Activated CD8-positive, alpha-beta memory T cell treated with anti-CD3 and anti-CD28 coated beads, Interleukin-2, amount 50 U/mL, for 24 hours (primary cell): ENCODE measurements around the gene C1orf210.

Source experiments
- DNase-seq: peaks from one replicate; pipeline ENCODE4 v3.0.0-alpha.2; 2020; ENCODE audit errors: extremely low read depth

Gene C1orf210

DNA sequence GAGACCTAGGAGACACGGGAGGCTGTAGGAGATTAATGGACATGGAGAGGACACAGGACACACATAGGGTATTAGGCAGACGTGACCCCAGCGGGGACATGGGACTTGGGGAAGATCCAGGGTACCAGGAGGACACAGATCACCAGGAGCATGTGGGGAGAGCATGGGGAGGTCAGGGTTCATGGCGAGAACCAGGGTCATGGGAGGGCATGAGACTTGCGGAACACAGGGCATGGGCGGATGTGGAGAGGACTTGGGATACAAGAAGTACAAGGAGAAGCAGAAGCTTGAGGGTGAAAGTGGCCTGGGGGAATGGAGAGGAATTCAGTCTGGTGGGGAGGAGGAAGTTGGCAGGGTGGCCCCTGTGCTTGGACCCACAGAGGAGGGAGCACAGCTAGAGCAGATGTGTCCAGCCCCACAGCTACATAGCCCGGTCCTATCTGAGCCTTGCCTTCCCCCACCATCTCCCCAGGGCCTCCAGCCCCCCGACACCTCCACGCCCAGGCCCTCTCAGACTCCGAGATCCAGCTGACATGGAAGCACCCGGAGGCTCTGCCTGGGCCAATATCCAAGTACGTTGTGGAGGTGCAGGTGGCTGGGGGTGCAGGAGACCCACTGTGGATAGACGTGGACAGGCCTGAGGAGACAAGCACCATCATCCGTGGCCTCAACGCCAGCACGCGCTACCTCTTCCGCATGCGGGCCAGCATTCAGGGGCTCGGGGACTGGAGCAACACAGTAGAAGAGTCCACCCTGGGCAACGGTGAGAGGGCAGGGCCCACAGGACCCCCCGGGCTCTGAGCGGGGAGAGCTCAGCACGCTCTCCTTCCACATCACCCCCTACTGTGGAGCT lies 27.5 kb upstream of the C1orf210 start:
- no peak for DNase-seq

DNA sequence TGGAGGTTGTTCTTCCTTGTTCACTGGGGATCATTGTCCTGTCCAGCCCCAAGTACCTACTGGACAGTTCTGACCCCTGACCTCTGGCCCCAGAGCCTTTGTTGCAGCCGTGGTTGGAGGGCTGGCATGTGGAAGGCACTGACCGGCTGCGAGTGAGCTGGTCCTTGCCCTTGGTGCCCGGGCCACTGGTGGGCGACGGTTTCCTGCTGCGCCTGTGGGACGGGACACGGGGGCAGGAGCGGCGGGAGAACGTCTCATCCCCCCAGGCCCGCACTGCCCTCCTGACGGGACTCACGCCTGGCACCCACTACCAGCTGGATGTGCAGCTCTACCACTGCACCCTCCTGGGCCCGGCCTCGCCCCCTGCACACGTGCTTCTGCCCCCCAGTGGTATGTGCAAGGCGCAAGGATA lies 26.8 kb upstream of the C1orf210 start:
- DNase-seq = no peak

DNA sequence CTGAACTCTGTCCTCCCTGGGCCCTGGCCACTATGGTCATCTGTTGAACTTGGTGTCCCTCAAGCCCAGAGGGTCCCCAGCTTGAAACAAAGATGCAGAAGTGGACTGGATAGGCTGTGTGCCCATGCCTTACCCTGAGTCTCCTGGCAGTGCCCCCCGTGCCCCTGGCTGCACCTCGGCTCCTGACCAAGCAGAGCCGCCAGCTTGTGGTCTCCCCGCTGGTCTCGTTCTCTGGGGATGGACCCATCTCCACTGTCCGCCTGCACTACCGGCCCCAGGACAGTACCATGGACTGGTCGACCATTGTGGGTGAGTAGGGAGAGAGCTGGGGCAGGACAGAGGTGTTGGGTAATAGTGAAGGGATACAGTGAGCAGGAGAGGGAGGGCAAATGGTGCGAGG lies 26.1 kb upstream of the C1orf210 start:
- DNase-seq = no peak

DNA sequence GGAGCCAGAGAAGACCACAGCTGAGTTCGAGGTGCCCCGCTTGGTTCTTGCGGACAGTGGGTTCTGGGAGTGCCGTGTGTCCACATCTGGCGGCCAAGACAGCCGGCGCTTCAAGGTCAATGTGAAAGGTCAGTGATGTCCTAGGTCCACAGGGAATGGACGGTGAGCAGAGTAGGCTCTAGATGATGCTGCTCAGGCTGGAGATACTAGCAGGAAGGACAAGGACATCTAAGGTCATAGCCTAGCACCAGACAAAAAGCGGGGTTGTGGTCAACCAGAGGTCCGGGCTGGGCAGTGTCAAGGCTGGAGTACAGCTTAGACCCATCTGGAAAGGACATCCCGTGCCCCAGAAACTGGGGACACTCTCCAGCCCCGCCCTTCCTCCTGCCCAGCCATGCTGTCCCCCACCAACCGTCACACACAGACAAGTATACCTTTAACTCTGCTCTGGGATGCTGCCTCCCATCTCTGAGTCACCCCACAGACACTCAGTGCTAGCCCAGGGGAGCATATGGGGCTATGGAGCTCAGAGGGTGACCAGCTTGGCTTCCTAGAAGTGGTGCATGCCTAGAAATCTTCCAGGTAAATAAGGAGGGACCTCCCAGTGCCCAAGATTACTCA lies 24.1 kb upstream of the C1orf210 start:
- DNase-seq = no peak

DNA sequence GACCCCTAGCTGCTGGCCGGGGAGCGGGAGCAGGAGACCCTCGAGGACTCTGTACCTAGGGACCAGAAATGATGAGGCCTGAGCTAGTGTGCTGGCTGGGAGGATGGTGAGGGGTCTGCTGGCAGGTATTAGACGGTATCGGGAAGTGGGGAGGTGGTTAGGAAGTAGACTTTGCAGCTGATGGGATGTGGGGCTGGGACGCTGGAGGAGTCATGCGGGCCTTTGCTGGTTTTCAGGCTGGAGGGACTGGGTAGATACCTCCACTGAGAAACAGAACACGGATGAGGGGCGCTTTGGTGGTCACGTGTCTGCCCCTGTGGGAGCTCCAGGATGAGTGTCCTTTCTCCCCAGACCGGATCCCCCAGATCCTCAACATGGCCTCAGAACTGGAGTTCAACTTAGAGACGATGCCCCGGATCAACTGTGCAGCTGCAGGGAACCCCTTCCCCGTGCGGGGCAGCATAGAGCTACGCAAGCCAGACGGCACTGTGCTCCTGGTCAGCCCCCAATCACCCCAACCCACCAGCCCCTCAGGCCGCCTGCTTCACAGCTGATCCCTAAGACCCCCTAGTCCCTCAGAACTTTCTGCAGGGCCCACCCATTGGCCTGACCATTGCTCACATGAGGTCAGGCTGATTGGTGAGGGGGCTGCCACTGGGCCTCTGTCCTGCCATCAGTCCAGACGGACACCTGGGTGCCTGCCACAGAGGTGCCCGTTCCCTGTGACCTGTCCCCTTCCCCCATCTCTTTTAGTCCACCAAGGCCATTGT lies 23.4 kb upstream of the C1orf210 start:
- no peak for DNase-seq

DNA sequence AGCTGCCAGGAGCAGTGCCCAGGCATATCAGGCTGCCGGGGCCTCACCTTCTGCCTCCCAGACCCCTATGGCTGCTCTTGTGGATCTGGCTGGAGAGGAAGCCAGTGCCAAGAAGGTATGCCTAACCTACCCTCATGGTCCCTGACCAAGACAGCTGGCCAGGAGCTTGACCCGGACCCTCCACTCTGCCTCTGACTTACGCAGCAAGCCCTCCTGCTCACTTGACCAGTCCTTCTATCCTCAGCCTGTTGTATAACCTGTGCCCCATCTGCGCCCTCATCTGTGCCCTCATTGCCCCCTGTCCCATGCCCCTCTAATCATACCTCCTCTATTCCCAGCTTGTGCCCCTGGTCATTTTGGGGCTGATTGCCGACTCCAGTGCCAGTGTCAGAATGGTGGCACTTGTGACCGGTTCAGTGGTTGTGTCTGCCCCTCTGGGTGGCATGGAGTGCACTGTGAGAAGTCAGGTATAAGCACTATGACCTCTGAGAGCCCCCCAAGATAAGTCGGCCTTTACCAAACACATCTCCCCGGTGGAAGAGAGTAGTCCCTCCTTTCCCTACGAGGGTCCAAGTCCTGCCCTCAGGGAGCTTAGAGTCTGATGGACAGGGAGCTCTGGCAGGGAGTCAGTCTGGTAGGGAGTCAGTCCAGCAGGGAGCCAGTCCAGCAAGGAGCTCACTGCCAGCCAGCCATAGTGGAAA lies 22.2 kb upstream of the C1orf210 start:
- DNase-seq = no peak

DNA sequence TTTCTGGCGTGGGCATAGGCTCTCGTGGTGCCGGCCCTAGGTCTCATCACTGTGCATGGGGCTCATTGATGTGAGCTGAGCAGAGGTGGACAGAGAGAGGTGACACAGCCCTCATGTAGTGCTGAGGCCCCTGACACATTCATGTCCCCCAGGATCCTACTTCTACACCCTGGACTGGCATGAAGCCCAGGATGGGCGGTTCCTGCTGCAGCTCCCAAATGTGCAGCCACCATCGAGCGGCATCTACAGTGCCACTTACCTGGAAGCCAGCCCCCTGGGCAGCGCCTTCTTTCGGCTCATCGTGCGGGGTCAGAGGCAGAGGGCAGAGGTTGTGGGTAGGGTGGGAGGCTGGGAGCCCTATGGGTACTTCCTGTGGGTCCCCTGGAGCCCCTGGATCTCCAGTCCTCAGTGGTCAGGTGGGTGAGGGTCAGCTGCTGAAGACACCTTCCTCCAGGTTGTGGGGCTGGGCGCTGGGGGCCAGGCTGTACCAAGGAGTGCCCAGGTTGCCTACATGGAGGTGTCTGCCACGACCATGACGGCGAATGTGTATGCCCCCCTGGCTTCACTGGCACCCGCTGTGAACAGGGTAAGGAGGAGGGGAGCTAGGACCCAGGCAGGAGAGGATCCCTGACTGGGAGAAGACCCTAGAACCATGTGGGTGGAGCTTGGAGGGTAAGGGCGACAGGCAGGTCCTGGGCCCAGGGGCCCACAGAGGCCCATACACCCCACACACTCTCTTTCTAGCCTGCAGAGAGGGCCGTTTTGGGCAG lies 21.5 kb upstream of the C1orf210 start:
- DNase-seq = no peak

DNA sequence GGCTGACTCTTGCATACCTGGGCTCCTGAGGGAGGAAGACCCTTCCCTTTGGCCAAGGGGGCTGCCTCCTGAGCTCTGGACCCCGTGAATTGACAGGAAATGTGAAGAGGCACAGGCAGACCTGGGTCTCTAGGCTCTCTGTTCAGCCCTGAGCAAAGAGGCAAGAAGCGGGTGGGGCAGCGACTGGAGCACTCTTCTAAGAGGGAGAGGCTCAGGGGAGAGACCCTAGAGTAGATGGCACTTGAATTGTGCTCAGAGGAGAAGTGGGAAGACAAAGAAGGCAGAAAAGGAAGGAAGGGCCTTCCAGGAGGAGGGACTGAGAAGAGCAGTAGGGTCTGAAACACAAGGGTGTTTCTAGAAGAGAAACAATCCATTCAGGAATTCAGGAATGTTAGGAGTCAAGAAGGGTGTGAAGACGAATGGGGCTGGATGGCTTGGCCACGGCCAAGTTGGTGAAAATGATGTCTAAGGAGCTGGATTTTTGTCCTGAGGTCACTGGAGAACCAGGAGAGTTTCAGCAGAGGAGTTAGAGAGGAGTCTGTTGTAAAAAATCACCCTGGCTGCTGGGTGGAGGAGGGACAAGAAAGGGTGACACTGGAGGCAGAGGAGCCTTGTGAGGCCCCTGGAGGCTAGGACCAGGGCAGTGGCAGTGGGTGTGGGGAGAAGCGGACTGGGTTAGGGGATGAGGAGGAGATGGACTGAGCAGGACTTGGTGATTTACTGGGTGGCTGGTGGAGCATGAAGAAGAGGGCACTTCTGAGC lies 20.7 kb upstream of the C1orf210 start:
- DNase-seq = no peak

DNA sequence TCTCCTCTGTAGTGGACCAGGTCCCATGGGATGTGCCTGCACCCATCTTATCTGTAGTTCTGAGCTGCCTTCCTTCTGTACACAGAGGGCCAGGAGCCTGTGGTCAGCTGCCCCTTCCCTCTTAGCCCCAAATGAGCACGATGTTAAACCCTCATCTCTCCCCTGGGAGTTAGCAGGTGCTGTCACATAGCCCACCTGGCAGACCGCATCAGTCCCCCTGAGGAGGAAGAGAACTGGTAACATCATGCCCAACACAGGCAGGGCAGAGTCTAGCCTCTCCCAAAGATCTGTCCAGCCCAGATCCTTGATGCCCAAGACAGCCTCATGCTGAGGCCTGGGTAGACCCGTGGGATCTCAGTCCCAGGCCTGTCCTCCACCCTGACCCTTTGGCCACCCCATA lies 20.1 kb upstream of the C1orf210 start:
- no peak for DNase-seq

DNA sequence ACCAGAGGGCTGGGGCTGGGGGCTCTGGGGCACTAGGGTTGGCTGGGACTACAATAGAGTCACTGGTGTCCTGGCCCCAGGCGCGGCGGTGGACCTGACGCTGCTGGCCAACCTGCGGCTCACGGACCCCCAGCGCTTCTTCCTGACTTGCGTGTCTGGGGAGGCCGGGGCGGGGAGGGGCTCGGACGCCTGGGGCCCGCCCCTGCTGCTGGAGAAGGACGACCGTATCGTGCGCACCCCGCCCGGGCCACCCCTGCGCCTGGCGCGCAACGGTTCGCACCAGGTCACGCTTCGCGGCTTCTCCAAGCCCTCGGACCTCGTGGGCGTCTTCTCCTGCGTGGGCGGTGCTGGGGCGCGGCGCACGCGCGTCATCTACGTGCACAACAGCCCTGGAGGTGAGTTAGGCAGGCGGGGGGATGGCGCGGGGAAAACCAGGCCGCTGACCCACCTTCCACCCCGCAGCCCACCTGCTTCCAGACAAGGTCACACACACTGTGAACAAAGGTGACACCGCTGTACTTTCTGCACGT lies 19.5 kb upstream of the C1orf210 start:
- DNase-seq = no peak

DNA sequence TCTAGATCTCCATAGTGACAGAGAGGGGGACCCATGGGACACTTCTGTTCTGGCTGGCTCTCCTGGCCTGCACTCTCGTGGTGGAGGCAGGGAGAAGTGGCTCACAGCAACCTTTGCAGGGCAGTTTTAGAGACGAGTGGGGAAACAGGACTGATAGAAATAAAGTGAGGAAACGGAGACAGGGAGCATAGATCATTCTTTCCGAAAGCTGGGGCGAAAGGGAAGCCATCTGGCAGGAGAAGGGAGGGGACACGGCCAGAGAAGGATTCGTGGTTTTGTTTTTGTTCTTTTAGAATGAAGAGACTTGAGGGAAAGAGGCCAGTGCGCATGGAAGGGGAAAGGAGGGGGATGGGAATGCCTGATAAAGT lies 18.9 kb upstream of the C1orf210 start:
- no peak for DNase-seq

DNA sequence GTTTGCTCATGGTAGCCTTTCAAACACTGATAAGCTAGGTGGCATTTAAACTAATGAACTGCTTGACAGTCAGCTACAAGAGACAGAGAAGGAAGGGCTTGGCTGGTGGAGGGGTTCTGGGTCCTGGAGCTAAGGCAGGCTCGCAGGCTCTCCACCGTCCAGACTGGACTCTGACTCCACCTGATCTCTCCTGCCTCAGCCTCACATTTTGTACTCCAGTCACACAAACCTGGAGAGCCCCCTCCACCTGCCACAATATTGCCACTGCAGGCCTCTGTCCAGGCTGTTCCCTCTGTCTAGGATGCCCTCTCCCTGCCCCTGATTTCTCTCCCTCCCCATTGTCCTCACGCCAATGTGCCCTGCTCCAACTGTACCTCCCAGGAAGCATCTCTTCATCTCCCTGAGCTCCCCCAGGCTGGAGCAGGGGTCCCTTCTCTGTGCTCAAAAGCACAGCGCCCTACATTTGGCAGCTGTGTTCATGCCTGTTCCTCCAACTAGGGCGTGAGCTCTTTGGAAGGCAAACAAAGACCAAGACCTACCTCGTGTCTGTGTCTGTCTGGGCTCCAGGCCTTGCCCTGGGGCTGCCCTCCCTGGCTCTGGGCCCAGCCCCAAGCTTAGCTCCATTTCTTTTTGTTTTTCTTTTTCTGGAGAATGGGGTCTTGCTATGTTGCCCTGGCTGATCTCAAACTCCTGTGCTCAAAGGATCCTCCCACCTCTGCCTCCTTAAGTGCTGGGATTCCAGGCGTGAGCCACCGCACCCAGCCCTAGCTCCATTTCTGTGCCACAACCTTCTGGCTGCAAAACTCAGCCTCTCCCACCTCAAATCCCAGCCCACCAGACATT lies 18.3 kb upstream of the C1orf210 start:
- DNase-seq = no peak

DNA sequence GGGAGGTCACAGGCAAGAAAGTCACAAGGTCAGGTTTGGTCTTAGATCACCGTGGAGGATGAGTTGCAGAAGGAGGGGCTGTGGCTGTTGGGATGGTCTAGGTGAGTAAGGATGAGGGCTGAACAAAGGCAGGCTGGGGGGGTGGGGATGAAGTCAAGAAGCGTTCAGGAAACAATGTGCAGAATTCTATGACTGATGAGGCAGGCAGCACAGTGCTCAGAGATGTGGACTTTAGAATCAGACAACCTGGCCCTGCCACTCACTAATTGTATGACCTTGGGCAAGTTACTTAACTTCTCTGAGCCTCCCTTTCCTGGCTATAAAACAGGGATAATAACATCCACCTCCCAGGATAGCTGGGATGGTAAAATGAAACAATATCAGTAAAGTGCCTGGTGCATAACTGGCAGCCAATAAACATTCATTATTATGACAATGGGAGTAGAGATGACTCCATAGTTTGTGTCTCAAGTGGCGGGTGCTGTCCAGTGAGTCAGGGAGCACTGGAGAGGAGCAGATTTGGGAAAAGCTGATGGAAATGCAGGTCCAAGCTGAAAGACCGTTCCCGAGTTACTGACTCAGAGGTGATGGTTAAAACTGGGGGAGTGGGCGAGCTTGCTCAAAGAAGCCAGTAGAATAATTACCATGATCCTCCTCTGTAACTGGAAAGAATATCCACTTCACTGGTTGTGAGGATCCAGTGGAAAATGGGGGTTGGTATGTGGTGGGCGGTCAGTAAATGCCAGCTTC lies 17.5 kb upstream of the C1orf210 start:
- DNase-seq = no peak

DNA sequence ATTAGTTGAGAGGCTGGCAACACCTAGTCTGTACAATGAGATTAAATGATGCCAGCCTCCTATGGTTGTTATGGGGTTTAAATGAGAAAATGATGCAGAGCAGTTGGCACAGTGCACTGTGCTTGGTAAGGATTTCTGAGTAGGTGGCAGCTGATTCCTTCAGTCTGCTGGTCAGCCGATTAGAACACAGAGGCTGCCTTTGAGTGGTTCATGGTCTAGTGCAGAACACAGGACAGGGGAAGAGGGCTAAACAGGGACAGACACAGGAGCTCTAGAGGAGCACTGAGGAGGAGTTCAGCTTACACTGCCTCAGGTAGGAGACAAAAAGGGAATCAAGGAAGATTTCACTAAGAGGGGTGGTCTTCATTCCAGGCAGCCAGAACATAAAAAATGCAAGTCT lies 16.8 kb upstream of the C1orf210 start:
- DNase-seq = no peak

DNA sequence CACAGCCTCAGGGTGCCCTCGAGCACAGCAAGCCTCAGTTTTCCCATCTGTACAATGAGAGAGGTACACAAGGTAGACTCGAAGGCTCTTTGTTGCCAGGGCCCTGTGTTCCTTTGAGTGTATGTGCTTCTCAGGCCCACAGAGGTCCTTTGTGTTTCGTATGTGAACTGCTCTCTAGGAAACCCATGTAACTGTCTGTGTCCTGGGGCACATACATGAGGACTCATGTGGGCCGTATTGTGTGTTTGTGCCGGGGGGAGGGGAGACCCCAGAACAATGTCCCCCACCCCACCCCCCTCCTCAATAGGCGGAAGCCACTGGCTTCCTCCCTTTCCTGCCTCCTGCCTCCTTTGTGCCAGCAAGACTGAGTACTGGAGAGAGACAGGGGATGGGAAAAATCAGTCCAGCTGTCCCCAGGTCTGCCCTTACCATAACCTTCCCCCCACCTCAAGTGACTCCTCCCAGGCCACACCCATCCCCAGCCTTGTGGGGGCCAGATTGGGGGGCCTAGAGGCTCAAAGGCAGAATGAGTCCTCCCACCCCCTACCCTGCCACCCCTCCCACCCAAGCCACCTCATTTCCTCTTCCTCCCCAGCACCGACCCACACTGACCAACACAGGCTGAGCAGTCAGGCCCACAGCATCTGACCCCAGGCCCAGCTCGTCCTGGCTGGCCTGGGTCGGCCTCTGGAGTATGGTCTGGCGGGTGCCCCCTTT lies 15.2 kb upstream of the C1orf210 start, which contains the start of gene TIE1:
Gene TIE1, plus strand, starts transcription at position 605 of the 717 bp plus-strand sequence. Its CDS starts 90 bp downstream, at position 695.
- DNase-seq = no peak

DNA sequence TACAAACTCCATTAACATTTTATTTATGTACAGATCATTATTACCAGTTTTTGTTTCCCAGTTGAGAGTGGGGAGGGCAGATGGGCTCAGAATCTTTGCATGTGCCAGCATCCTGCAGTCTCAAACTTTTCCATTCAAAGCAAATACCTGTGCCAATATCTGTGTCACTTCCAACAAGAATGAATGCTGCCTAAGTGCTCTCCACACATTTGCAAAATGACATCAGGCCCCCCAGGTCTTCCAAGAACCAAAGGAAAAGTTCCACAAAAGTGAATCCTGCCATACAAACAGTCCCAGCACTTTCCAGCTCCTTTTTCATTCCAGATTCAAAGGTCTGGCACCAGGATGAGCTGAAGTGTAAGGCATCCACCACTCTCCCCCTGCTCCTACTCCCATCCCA lies 13.7 kb upstream of the C1orf210 start:
- DNase-seq = no peak

DNA sequence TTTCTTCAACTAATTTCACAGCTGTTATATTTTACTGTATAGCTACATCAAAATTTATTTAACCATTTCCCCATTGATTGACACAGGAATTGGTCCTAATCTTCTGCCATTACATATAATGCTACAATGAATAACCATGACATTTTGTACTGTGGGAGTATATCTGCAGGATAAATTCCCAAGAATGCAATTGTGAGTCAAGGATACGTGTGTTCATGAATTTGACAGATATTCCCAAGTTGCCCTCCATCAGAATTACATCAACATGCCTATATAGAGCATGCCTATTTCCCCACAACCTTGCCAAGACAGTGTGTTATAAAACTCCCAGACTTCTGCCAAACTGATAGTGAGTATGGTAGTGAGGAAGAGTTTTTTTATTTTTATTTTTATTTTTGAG lies 12.7 kb upstream of the C1orf210 start:
- DNase-seq = no peak

DNA sequence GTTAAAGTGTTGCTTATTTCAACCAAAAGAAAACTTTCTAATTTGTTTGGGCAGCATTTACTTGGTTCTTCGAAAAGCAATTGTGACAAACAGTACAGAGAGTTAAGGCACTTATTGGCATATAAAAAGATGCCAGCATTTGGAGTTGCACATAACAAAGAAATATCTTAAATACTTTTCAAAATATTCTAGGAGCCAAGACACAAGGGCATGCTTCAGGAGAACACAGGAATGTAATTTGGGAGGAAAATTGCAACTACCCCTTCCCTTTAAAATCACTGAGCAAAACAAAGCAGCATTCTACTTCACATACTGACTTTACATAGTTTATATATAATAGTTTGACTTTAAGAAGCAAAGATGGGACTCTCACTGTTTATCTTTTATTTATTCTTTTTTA lies 10.8 kb upstream of the C1orf210 start:
- DNase-seq = no peak
